Right lobe of liver (tissue), 6 donors: Measurements from ENCODE around the gene FBXL17. TPM values are rescaled to one million over a fixed set of nuclear protein-coding genes. Genes with fewer than 3 reads are reported as not detected.

ENCODE experiments used
- ATAC-seq, 4 donors: fragments of 200-7000 bp; cut with Tn5 transposase; one replicate each; pipeline ENCODE4 v1.9.1; 2020; ENCODE audit warnings: mild to moderate bottlenecking in 4 of 4, moderate library complexity in 4 of 4
- DNase-seq, 3 donors: peaks; one replicate each; pipeline ENCODE4 v3.0.0-alpha.2; 2020
- H3K27ac ChIP-seq, 3 donors: fragments of 200-600 bp; one replicate each; pipeline ENCODE4 v1.8.0; 2022
- H3K27me3 ChIP-seq, 2 donors: fragments of 200-600 bp; one replicate each; pipeline ENCODE4 v1.8.0; 2022
- H3K36me3 ChIP-seq, 4 donors: fragments of 200-600 bp; sonication (generic) in 1 of 4; one replicate each; pipeline versions ENCODE4 v1.5.1 to v1.8.0; 2017 to 2022; ENCODE audit warnings: control low read depth in 1 of 4
- H3K4me1 ChIP-seq, 4 donors: fragments of 200-600 bp; sonication (generic) in 1 of 4; one replicate each; pipeline versions ENCODE4 v1.5.1 to v1.8.0; 2017 to 2022; ENCODE audit warnings: control low read depth in 1 of 4
- H3K4me3 ChIP-seq, 3 donors: fragments of 200-600 bp; one replicate each; pipeline ENCODE4 v1.8.0; 2022
- H3K9me3 ChIP-seq, 4 donors: fragments of 200-600 bp; sonication (generic) in 1 of 4; one replicate each; pipeline versions ENCODE4 v1.5.1 to v1.8.0; 2017 to 2022; ENCODE audit warnings: control low read depth in 1 of 4
- POLR2A ChIP-seq: fragments of 450-650 bp; IDR thresholded peaks from one replicate; pipeline ENCODE4 v1.6.1; 2017; ENCODE audit warnings: antibody characterized with exemption, mild to moderate bottlenecking
- WGBS: methylation state at CpG from one replicate; pipeline ENCODE4 v1.1.6; 2018; ENCODE audit warnings: low coverage, low lambda C conversion rate; ENCODE audit not compliant: insufficient coverage; ENCODE audit errors: missing lambda C conversion rate; 5-methylcytosine and 5-hydroxymethylcytosine counted together
- intact Hi-C, 2 donors: fragments of 100-400 bp; cut with DNase I; formaldehyde crosslinking; loops; one replicate each; pipeline versions ENCODE4 v1.11.2 to v1.14.1; 2022
- total RNA-seq, 6 experiments: library from RNA; depleted of rRNA in 2 of 6; stranded (reverse); fragments of >200 nt in 2 of 6; fragmentation: NEBNext Ultra II Directional in 3 of 6; extraction: Animal tissue kit (Norgen Biotek cat#: 25700) in 3 of 6; gene quantifications; one replicate each; pipeline versions ENCODE4 v1.1.0 to v1.2.4, GENCODE V29; 2016 to 2023
- TF ChIP-seq, protein P1 (sequence below), 4 donors: fragments of 200-600 bp in 3 of 4; fragments of 450-650 bp in 1 of 4; IDR thresholded peaks; one replicate each; pipeline versions ENCODE4 v1.5.1 to v1.8.0; 2016 to 2022; ENCODE audit warnings: antibody characterized with exemption in 4 of 4, mild to moderate bottlenecking in 2 of 4
- donor health status: DM: no; HTN: yes; CAD: no.
- donor health status: DM: no; HTN: no; CAD: no.
- donor health status: DM: no; HTN: no; CAD: no.
- donor health status: DM: no; HTN: yes; CAD: no.
- donor health status: DM: no; HTN: yes; CAD: no.

The FBXL17 gene
- total RNA-seq, 6 experiments from 2014 or later: 7.7 to 10.6 (median 9.1) TPM

DNA sequence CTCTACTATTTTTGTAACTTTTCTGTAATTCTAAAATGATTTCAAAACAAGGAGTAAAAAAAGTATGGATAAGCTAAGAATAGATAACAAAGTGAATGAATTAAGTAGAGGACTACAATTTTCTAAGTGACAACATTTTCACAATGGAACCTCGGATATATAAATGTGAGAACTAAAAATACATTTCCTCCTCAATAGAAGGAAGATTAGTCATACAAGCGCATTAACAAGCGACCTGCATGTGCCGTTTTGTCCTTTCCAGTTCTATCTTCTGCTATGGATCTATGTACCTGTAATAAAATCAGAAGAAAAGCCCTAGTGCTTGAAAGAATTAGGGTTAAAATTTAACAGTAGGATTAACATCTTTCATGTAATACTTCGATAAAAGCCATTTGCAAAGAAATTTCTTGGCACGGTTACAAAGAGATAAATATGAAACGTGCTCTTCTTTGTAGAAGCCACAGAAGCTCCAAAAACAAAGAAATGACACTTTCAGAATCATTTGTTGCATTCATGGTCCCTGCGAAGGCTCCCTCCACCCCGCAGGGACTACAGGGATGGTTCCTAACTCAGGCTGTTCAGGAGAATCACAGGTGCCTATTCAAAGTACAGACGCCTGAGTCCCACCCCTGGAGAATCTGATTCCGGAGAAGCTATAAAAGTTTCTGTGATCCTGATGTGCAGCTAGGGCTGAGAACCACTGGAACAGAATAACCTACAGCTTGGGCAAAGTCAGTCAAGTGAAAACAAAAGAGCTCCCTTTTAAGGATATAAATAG is 494.5 kb downstream of the FBXL17 start:
- ATAC-seq: no peak
- Histone ChIP-seq H3K36me3 (no peaks in the 10 kb centered on the region), H3K27ac (no peak overlapping the region), H3K27me3 (no peaks in the 10 kb centered on the region), H3K4me1 (no peaks in the 10 kb centered on the region), H3K9me3 (no peaks in the 10 kb centered on the region), H3K4me3 (no peak overlapping the region)
- 56% methylated on average over 10 of the region's 11 CpGs for WGBS
- DNase-seq: no peak
- intact Hi-C loops: no loop called here
- TF ChIP-seq POLR2A: no peak
- TF ChIP-seq, protein P1, sequence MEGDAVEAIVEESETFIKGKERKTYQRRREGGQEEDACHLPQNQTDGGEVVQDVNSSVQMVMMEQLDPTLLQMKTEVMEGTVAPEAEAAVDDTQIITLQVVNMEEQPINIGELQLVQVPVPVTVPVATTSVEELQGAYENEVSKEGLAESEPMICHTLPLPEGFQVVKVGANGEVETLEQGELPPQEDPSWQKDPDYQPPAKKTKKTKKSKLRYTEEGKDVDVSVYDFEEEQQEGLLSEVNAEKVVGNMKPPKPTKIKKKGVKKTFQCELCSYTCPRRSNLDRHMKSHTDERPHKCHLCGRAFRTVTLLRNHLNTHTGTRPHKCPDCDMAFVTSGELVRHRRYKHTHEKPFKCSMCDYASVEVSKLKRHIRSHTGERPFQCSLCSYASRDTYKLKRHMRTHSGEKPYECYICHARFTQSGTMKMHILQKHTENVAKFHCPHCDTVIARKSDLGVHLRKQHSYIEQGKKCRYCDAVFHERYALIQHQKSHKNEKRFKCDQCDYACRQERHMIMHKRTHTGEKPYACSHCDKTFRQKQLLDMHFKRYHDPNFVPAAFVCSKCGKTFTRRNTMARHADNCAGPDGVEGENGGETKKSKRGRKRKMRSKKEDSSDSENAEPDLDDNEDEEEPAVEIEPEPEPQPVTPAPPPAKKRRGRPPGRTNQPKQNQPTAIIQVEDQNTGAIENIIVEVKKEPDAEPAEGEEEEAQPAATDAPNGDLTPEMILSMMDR (IDR thresholded peaks at IDR 0.05): no peak

DNA sequence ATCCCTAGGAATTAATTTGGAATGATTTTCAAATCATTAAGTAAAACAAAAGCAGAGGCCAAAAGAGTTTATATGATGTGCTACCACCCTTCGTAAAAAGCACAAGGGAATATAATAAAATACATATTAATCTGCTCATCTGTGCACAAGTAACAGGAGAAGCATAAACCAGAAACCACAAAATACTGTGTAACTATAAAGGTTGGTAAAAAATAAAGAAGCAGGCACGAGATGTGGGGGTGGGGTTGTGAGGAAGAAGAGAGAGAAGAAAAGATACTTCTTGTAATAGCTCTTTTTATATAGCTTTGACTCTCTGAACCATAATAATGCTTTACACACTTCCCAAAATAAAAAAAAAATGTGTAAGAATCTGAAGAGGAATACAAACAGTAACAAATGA is 496.3 kb downstream of the FBXL17 start:
- Histone ChIP-seq H3K9me3 (no peaks in the 10 kb centered on the region), H3K4me3 (no peak overlapping the region), H3K27ac (no peak overlapping the region), H3K27me3 (no peaks in the 10 kb centered on the region), H3K36me3 (no peaks in the 10 kb centered on the region), H3K4me1 (no peaks in the 10 kb centered on the region)
- TF ChIP-seq, protein P1 (IDR thresholded peaks at IDR 0.05): no peak
- no peak for TF ChIP-seq POLR2A
- WGBS: 80% methylated on average over 1 of the region's 2 CpGs
- no peak for ATAC-seq
- intact Hi-C loops: no loop called here
- DNase-seq: no peak

DNA sequence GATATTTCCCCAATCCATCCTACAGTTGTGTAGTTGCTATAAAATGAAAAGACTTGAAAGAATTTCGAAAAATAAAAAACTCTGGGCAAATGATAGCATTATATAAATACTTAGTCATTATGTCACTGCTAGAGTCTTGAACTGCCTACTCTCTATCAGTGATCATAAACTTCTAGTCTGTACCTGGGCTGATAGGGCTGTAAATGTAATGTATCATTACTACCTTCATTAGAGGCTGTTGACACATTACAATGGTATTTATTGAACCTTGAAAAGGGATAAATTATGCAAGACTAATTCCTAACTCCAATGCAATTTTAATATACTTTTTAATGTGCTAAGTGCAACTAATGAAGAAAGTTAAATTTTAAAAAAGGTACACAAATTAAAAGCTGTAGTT is 497.0 kb downstream of the FBXL17 start:
- intact Hi-C loops: no loop called here
- TF ChIP-seq POLR2A: no peak
- TF ChIP-seq, protein P1 (IDR thresholded peaks at IDR 0.05): no peak
- WGBS: 89% methylated on average over 1 of the region's 1 CpG

DNA sequence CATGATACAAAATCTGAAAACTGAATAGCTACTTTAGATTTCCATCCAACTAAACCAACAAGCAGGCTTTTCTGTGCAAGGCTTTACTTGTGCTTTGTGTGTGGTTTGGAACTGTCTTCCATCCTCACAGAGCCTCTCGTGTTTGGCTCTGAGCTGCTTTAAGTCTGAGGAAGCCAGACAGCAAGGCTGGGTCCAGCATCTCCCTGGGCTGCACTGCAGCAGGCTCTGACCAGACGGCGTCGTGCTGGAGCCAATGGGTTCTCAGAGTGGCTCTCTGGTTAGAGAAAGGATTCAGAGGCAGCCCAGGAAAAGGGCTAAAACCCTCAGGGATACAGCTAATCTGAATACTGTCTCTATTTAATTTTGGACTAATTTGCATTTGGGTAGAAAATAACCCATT is 503.2 kb downstream of the FBXL17 start:
- DNase-seq (no peak), ATAC-seq (no peak)
- H3K27me3 ChIP-seq: no peaks in the 10 kb centered on the region
- no peaks in the 10 kb centered on the region for H3K36me3 ChIP-seq
- H3K4me1 ChIP-seq: peaks cover 0 to 2% (median under 1%) of the 10 kb centered on the region in 4 donors
- 100% methylated on average over 3 of the region's 4 CpGs for WGBS
- intact Hi-C loops: no loop called here
- no peak overlapping the region for H3K27ac ChIP-seq
- H3K4me3 ChIP-seq: no peak overlapping the region
- TF ChIP-seq, protein P1 (IDR thresholded peaks at IDR 0.05): no peak
- TF ChIP-seq POLR2A: no peak
- no peaks in the 10 kb centered on the region for H3K9me3 ChIP-seq

More for the DNA sequence above, 497.0 kb downstream of the FBXL17 start:
- DNase-seq (no peak), ATAC-seq (no peak)
- no peak overlapping the region for H3K4me3 ChIP-seq
- no peaks in the 10 kb centered on the region for H3K27me3 ChIP-seq
- no peak overlapping the region for H3K27ac ChIP-seq
- no peaks in the 10 kb centered on the region for H3K4me1 ChIP-seq
- no peaks in the 10 kb centered on the region for H3K9me3 ChIP-seq
- no peaks in the 10 kb centered on the region for H3K36me3 ChIP-seq
